ENCODE results near the gene PSME3.

The PSME3 gene, protein sequence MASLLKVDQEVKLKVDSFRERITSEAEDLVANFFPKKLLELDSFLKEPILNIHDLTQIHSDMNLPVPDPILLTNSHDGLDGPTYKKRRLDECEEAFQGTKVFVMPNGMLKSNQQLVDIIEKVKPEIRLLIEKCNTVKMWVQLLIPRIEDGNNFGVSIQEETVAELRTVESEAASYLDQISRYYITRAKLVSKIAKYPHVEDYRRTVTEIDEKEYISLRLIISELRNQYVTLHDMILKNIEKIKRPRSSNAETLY

DNA sequence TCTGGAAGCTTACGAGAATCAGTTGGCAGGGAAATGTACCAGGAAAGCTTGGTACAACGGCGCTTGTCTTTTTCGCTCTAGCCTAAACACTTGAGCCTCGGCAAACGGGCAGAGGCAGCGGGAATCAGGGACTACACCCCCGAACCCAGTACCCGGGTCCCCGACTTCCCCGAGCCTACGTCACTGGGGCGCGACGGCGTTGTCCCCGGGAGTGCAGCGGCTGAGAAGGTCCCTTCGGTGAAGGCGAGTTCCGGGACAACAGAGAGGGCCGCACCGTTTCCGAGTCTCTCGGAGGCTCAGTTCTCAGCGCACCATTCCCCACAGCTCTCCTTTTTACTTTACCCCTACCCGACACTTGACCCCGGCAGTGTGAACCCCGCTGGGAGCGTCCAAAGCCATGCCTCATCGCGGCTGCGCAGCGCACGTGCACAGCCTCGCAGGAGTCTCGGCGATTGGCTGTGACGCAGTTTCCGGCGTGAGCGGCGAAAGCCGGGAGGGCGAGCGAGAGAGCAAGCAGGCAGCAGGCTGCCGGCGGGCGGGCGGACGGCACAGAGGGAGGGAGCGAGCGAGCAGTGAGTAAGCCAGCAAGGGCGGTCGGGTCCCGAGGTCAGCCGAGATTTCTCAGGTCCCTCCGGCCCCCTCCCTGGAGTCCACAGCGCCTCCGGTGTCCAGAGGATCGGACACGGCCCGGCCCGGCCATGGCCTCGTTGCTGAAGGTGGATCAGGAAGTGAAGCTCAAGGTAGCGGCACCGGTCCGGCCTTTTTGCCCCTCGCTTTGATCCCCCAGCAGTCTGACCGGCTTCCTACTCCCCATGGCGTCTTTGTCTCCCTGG is at the start of gene PSME3:
Gene PSME3, plus strand, starts transcription at position 464 of the 833 bp plus-strand sequence. Its CDS starts 235 bp downstream, at position 699.
- peak; percentile 61 to 65 for DNase-seq (ENCODE audit: low read depth in 2 of 2)

DNA sequence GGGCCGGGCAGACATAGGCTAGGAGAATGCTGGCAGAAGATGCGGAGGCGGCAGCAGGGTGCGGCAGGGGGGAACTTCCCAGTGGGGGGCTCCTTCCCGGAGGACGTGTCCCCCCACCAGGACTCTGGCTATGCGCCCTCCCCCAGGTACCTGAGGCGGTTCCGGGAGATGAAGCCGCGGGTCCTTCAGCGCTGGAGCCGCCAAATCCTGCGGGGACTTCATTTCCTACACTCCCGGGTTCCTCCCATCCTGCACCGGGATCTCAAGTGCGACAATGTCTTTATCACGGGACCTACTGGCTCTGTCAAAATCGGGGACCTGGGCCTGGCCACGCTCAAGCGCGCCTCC is 49.4 kb upstream of the PSME3 start:
- no peak for DNase-seq (ENCODE audit: low read depth in 2 of 2)

- DNase-seq (ENCODE audit: low read depth in 2 of 2) = no peak
Measured at GRCh38 chr17:42784409-42784808, 48.8 kb upstream of the PSME3 start.

- no peak for DNase-seq (ENCODE audit: low read depth in 2 of 2)
Measured at GRCh38 chr17:42784811-42785592, 48.2 kb upstream of the PSME3 start.

GRCh38 chr17:42787266-42787665 is 45.9 kb upstream of the PSME3 start:
- no peak for DNase-seq (ENCODE audit: low read depth in 2 of 2)

- DNase-seq (ENCODE audit: low read depth in 2 of 2) = no peak
Measured at GRCh38 chr17:42791948-42792347, 41.2 kb upstream of the PSME3 start.

DNA sequence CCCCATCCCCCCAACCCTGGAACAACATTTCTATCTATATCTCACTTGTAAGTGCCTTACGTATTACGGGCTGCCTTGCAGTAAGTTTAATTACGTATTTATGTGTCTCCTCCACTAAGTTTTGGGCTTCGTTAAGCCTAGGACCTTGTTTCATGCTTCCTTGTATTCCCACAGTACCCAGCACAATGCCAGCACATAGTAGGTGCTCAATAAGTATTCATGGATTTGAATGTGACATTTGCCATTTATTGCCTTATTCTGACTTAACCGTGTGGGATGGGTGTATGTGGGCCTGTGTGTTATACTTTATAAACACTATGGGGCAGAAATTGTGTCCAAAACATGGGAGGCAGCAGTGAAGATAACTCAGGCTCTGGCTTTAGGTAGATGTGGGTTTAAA is 40.7 kb upstream of the PSME3 start:
- DNase-seq (ENCODE audit: low read depth in 2 of 2) = no peak

DNA sequence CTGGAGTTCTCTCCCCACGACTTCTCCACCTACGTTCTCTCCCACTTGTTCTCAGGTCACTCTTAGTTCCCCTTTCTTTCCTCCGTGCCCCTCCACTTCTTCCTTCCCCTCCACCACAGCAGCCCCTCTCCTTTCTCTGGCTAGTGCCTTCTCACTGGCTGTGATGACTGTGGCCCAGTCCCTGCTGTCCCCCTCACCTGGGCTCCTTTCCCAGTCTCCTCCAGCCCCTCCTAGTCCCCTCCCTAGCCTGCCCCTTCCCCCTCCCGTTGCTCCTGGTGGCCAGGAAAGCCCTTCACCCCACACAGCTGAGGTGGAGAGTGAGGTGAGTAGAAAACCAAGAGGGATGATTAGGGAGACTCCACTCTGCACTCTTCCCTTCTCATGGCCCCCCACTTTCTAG is 38.1 kb upstream of the PSME3 start:
- DNase-seq (ENCODE audit: low read depth in 2 of 2) = no peak

DNA sequence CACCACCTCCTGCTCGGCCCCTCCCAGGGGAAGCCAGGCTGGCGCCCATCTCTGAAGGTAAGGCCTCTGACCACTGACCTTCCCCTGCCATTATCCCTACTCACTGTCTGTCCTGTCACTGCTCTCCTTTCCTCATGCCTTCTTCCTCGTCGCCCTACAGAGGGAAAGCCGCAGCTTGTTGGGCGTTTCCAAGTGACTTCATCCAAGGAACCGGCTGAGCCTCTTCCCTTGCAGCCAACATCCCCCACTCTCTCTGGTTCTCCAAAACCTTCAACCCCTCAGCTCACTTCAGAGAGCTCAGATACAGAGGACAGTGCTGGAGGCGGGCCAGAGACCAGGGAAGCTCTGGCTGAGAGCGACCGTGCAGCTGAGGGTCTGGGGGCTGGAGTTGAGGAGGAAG is 37.7 kb upstream of the PSME3 start:
- DNase-seq (ENCODE audit: low read depth in 2 of 2) = no peak

DNA sequence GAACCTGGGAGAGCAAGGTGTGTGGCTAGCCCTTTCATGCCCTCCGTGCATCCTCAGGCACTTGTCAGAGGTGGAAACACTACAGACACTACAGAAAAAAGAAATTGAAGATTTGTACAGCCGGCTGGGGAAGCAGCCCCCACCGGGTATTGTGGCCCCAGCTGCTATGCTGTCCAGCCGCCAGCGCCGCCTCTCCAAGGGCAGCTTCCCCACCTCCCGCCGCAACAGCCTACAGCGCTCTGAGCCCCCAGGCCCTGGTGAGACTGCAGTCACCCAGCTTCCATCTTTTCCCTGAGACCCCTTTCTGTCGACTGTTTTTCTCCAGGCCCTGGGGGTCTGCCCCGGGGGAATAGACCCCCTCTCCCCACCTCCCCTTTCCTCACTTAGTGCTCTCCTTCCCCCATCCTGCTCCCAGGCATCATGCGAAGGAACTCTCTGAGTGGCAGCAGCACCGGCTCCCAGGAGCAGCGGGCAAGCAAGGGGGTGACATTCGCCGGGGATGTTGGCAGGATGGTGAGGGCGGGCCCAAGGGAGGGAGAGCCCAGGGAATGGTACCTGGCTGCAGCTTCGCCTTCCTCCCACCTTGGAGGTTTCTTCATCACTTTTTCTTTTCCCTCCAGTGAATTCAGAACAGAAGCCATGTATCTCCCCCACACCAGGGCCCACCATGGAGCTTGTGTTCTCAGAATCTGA is 37.0 kb upstream of the PSME3 start:
- no peak for DNase-seq (ENCODE audit: low read depth in 2 of 2)

DNA sequence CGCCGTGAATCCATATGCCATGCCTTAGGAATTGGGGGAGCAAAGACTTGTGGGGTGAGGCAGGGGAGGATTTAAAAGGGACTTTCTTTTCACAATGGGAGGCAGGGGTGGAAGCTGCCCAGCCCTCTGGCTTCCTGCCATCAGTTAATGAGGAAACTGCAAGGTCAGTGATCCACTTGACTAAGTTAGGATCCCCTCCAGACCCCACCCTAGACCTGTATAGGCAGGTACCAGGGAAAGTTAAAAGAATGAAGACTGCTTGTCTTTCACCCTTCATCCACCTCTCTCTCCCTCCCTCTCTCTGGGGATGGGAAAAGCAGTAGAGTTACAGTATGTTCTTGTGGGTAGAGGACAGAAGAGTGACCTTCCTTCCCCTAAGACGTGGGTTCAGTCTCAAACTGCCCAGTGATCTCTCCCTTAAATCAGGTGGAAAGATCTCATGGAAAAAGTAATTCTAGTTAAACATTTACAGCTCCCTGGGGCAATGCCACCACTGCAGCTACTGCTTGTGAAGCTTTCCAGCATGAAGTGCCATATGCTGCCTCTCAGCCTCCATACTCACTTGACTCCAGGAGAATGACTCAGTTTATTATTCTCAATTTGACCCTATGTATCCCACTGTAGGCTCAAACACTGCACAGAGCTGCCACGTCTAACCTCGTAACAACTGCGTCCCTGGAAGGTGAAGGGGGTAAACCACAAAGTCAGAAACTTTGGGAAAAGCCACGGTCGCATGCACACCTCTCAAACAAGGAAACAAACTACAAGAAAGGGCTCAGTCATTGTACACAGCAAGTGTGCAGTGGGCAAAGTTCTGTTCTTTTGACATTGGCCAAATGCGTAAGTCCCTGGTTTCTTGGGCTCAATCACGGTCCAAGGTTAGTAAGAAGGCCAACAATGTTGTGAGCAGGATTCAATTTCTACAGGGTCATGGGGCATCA is 35.9 kb upstream of the PSME3 start:
- DNase-seq (ENCODE audit: low read depth in 2 of 2) = no peak

GRCh38 chr17:42798011-42798382 is 35.2 kb upstream of the PSME3 start:
- DNase-seq (ENCODE audit: low read depth in 2 of 2) = no peak

DNA sequence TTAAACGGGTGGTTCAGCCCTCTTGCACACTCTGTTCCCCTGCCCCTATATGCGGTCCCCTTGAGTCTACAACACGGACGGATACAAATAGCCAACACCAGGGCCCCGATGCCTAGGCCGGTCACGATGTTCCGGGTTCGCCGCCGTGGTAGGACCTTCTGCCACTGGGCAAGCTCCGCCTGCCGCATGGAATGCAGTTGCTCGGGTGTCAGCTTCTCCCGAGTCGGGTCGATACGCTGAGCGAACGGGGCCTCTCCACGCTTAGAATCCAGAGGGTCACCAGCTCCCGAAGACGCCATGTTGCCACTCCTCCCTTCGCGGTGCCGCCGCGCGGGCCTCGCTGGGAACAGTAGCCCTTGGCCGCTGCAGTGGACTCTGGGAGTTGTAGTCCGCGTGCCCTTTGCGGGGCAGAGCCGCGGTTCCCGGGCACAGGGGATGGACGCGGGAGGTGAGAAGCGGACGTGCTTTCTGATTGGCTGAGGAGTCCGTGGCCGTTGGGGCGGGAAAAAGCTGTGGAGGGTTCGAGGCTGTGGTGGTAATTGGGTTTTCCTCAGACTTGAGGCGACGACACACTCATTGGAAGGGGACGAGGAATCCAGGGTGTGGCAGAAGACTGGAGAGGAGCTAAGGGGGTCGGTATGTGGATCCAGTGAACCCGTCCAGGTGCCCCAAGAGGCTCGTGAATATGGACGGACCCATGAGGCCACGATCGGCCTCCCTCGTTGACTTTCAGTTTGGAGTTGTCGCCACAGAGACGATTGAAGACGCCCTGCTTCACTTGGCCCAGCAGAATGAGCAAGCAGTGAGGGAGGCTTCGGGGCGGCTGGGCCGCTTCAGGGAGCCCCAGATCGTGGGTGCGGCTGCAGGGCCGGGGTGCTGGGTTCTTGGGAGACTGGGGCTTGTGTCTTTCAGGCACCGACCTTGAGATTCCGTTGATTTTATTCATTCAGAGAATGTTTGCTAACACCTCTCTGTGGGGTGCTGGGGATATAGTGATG is 34.5 kb upstream of the PSME3 start, which contains the start of the genes CNTD1 and COA3:
Gene CNTD1, plus strand, starts transcription at position 479 of the 998 bp plus-strand sequence. Its CDS starts 207 bp downstream, at position 686.
Gene COA3, minus strand, starts transcription at position 322 of the 998 bp plus-strand sequence. Its CDS starts 23 bp downstream, at position 299.
- peak; percentile 69 to 71 for DNase-seq (ENCODE audit: low read depth in 2 of 2)

DNA sequence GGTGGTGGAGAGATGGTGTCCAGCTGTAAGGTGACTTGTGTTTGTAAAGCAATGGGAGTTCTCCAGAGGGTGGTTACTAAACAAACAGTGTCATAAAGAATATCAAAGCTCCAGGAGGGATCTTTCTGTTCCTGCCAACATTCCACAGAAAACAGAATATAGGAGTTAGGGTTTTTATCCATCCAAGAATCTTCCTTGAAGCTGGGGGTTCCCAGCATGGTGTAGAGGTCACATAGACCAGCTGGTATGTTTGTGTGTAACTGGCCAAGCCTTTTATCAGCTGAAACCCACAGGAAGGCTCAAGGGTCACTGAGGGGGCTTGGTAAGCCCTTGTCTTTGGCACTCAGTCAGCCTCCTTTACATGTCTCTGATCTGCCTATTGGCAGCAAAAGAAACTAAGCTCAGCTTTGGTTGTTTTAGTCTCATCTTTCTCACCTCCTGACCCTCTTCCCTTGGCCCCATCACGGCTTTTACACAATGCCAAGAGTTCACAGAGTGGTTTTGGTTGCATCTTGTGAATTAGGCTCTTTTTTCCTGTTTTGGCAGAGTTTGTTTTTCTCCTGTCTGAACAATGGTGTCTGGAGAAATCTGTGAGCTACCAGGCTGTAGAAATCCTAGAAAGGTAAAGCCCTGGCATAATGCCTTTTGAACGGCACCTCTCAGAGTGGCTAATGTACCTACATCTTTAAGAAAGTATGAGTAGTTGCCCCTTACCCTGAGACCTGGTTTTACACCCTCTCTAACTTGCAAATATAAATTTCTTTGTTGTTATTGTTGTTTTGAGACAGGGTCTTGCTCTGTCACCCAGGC is 29.9 kb upstream of the PSME3 start:
- DNase-seq (ENCODE audit: low read depth in 2 of 2) = no peak

GRCh38 chr17:42804918-42805367 is 28.3 kb upstream of the PSME3 start:
- no peak for DNase-seq (ENCODE audit: low read depth in 2 of 2)

DNA sequence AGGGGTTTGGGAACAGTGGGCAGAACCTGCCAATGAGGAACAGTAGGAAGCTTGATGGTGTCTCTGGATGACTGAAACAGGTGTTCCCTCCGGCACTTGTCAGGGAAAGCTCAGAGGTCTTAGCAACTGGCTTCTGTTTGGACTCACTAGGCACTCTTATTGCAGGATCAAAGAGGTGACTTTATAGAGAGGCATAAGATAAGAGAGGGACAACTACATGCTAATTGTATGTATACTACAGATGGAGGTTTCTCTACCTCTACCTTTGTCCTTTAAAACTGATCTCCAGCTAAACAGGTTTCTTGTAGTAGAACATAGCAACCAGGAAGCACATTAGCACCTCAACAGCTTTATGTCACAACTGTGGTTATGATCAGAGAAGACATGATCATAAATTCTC is 26.9 kb upstream of the PSME3 start:
- no peak for DNase-seq (ENCODE audit: low read depth in 2 of 2)

DNA sequence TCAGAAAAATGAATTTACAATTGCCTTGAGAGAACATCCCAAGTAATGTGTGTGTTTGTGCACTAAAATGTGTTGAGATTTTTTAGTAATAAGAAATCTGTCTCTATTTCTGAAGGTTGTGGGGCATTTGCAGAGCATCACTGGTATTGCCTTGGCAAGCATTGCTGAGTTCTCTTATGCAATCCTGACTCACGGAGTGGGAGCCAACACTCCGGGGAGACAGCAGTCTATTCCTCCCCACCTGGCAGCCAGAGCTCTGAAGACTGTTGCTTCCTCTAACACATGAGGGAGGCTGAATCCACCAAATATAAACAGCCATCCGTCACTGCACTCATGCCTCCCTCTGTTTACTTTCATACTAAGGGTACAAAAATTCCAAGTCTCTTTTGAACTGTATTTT is 23.9 kb upstream of the PSME3 start:
- peak; percentile 48 to 51 for DNase-seq (ENCODE audit: low read depth in 2 of 2)

GRCh38 chr17:42814633-42815399 is 18.4 kb upstream of the PSME3 start:
- peak; percentile 70 to 72 for DNase-seq (ENCODE audit: low read depth in 2 of 2)

Measured in fibroblast of skin of left quadriceps (primary cell).